Endothelial cell of umbilical vein (primary cell): ENCODE data around the gene SLC26A8. TPM values are rescaled to one million over a fixed set of nuclear protein-coding genes. Genes with fewer than 3 reads are reported as not detected.

ENCODE experiments used
- BruUV-seq: library from RNA; stranded (reverse); fragments of 400-500 nt; replicated peaks from 2 replicates; lab custom pipeline; 2021; lab: Mats Ljungman, UMichigan
- CTCF ChIA-PET: fragments of 300-600, 350-600 bp; sonication (Branson Sonifier 250); formaldehyde crosslinking; loops from one replicate; lab custom pipeline; 2021; ENCODE audit warnings: antibody characterized with exemption, inconsistent platforms; lab: Charles Lee
- POLR2A ChIA-PET: fragments of 300-600, 350-600 bp; sonication (Branson Sonifier 250); formaldehyde crosslinking; loops from one replicate; lab custom pipeline; 2021; ENCODE audit warnings: antibody characterized with exemption, inconsistent platforms; lab: Charles Lee
- DNase-seq: peaks from one replicate; pipeline ENCODE4 v3.0.0-alpha.2; 2011; ENCODE audit warnings: low read depth, low spot score
- FAIRE-seq: peaks from 2 replicates; lab custom pipeline; 2011; peaks lifted over from hg19 to GRCh38; lab: Jason Lieb, UNC
- H2AFZ ChIP-seq: 2 replicates; pipeline ENCODE4 v1.6.0; 2012; ENCODE audit warnings: low read depth, low read length, control low read depth, inconsistent platforms
- H3K27ac ChIP-seq: 2 replicates; pipeline ENCODE4 v1.5.1; 2011; ENCODE audit warnings: low read depth, mild to moderate bottlenecking, control low read depth, low read length, moderate library complexity; ENCODE audit not compliant: insufficient read depth
- H3K27me3 ChIP-seq, 2 experiments: 2 replicates each; pipeline versions ENCODE4 v1.6.0 to v1.6.1; 2011; ENCODE audit warnings: low read length in 2 of 2, mixed read lengths in 1 of 2; ENCODE audit not compliant: control insufficient read depth in 2 of 2, insufficient read depth in 2 of 2
- H3K36me3 ChIP-seq, 2 experiments: 2 replicates in 1 of 2; 3 replicates in 1 of 2; pipeline ENCODE4 v1.5.1; 2011; ENCODE audit warnings: low read length in 2 of 2, mild to moderate bottlenecking in 1 of 2, moderate library complexity in 1 of 2; ENCODE audit not compliant: control insufficient read depth in 2 of 2, insufficient read depth in 2 of 2; ENCODE audit errors: extremely low read depth in 1 of 2
- H3K4me1 ChIP-seq: 3 replicates; pipeline ENCODE4 v1.5.1; 2011; ENCODE audit warnings: mild to moderate bottlenecking, low read length; ENCODE audit not compliant: control insufficient read depth, insufficient read depth; ENCODE audit errors: extremely low read depth
- H3K4me2 ChIP-seq: 2 replicates; pipeline ENCODE4 v1.6.1; 2011; ENCODE audit warnings: low read length, control low read depth, mixed read lengths; ENCODE audit not compliant: insufficient read depth
- H3K4me3 ChIP-seq, 3 experiments: fragments of 200-600 bp in 1 of 3; sonication (generic), shearing (Covaris generic) in 1 of 3; replicated peaks in 1 of 3; 2 replicates each; pipeline ENCODE4 v1.5.1; 2011 to 2016; ENCODE audit warnings: control low read depth in 3 of 3, low read length in 3 of 3, mild to moderate bottlenecking in 2 of 3, inconsistent platforms in 1 of 3, low read depth in 1 of 3, moderate library complexity in 1 of 3; ENCODE audit not compliant: insufficient read depth in 1 of 3
- H3K79me2 ChIP-seq: 2 replicates; pipeline ENCODE4 v1.6.0; 2012; ENCODE audit warnings: low read length, inconsistent platforms; ENCODE audit not compliant: control insufficient read depth, insufficient read depth
- H3K9ac ChIP-seq: replicated peaks from 2 replicates; pipeline ENCODE3; 2011; ENCODE audit warnings: low read length, control low read depth; ENCODE audit not compliant: insufficient read depth; ENCODE audit errors: extremely low read depth
- H3K9me1 ChIP-seq: replicated peaks from 3 replicates; pipeline ENCODE4 v1.6.0; 2011; ENCODE audit warnings: mild to moderate bottlenecking, low read length; ENCODE audit not compliant: control insufficient read depth, insufficient read depth; ENCODE audit errors: extremely low read depth
- H3K9me3 ChIP-seq: replicated peaks from 2 replicates; pipeline ENCODE4 v1.5.1; 2012; ENCODE audit warnings: low read length, inconsistent platforms; ENCODE audit not compliant: control insufficient read depth, insufficient read depth
- H4K20me1 ChIP-seq: replicated peaks from 2 replicates; pipeline ENCODE3; 2011; ENCODE audit warnings: mild to moderate bottlenecking, low read length; ENCODE audit not compliant: control insufficient read depth, insufficient read depth; ENCODE audit errors: extremely low read depth
- CTCF ChIP-seq, 2 donors: IDR thresholded peaks; 1 replicate in 1 of 2; 2 replicates in 1 of 2; pipeline ENCODE4 v1.5.1; 2011; ENCODE audit warnings: low read length in 2 of 2, mild to moderate bottlenecking in 2 of 2, moderate library complexity in 2 of 2, control low read depth in 1 of 2, inconsistent platforms in 1 of 2, low read depth in 1 of 2; ENCODE audit not compliant: insufficient read depth in 1 of 2; ENCODE audit errors: extremely low read depth in 1 of 2
- EZH2 ChIP-seq: IDR thresholded peaks from 2 replicates; pipeline ENCODE4 v1.6.1; 2012; ENCODE audit warnings: borderline replicate concordance, low read depth, mild to moderate bottlenecking, moderate library complexity, low read length, inconsistent platforms; ENCODE audit not compliant: severe bottlenecking
- FOS ChIP-seq: IDR thresholded peaks from 2 replicates; pipeline ENCODE4 v1.6.1; 2011; ENCODE audit warnings: mild to moderate bottlenecking, low read length, moderate library complexity, borderline replicate concordance; ENCODE audit not compliant: insufficient read depth
- GATA2 ChIP-seq: IDR thresholded peaks from 2 replicates; pipeline ENCODE4 v1.7.0; 2011; ENCODE audit warnings: low read depth, mild to moderate bottlenecking, moderate library complexity, mixed read lengths, low read length; ENCODE audit not compliant: insufficient read length, insufficient read depth
- JUN ChIP-seq: IDR thresholded peaks from 2 replicates; pipeline ENCODE4 v1.6.1; 2011; ENCODE audit warnings: borderline replicate concordance, low read depth; ENCODE audit not compliant: insufficient read length, insufficient read depth
- MAX ChIP-seq: IDR thresholded peaks from 2 replicates; pipeline ENCODE4 v1.6.1; 2011; ENCODE audit not compliant: insufficient read depth, insufficient read length
- MYC ChIP-seq: IDR thresholded peaks from one replicate; pipeline ENCODE4 v1.6.1; 2011; ENCODE audit warnings: mild to moderate bottlenecking, low read depth, low read length
- POLR2A ChIP-seq: IDR thresholded peaks from 2 replicates; pipeline ENCODE4 v1.6.1; 2012; ENCODE audit warnings: low read depth, mild to moderate bottlenecking, control low read depth, low read length
- POLR2AphosphoS5 ChIP-seq: IDR thresholded peaks from 2 replicates; pipeline ENCODE4 v1.6.1; 2012; ENCODE audit warnings: low read depth, mild to moderate bottlenecking, control low read depth, low read length, moderate library complexity; ENCODE audit not compliant: insufficient read depth
- dilution Hi-C: fragments of 300-500 bp; cut with MboI; formaldehyde crosslinking; loops from one replicate; pipeline ENCODE4 v1.15.0; 2019; ENCODE audit warnings: low sequenced_read_pairs; ENCODE audit not compliant: extremely low pct_ligation_motif_present
- intact Hi-C: fragments of 100-400 bp; cut with micrococcal nuclease; formaldehyde crosslinking; loops from one replicate; pipeline ENCODE4 v1.10.0; 2022
- polyA plus RNA-seq, 4 experiments: library from polyadenylated mRNA; depleted of rRNA in 3 of 4; stranded (reverse) in 3 of 4; unstranded in 1 of 4; fragments of >200 nt; gene quantifications; 2 replicates each; pipeline versions ENCODE4 v1.2.1 to v1.2.3, GENCODE V29; 2011 to 2012; ENCODE audit warnings: missing spikeins in 1 of 4
- total RNA-seq: library from RNA; stranded (reverse); gene quantifications from 2 replicates; pipeline ENCODE4 v1.2.3, GENCODE V29; 2021

SLC26A8 gene
- total and polyA plus RNA-seq, 2 donors (not counting 3 experiments of a cell fraction or from before 2014, with no cell fraction given), result 0.01 TPM; not detected in 1

- TF ChIP-seq MAX (no peak), EZH2 (no peak), POLR2A (no peak), JUN (no peak), MYC (no peak), CTCF (IDR thresholded peaks at IDR 0.05; ENCODE audit: extremely low read depth in 1 of 2, insufficient read depth in 1 of 2, low read depth in 1 of 2, low read length in 2 of 2) (no peak), POLR2AphosphoS5 (no peak), GATA2 (no peak), FOS (no peak)
- no peak for DNase-seq
- ChIA-PET POLR2A (no interaction called here), CTCF (interaction anchor here (0.8 to 2.2 kb wide), 4 partner anchors 9 to 23 kb away, joined by 3 to 9 read pairs (median 4); no protein-coding TSS in a partner anchor)
- Histone ChIP-seq H4K20me1 (peaks cover 9% of the 10 kb centered on the region), H3K36me3 (peaks cover 0 to 5% of the 10 kb centered on the region in 2 experiments), H2AFZ (no peak overlapping the region), H3K9ac (no peak overlapping the region), H3K27me3 (no peaks in the 10 kb centered on the region), H3K4me1 (no peaks in the 10 kb centered on the region), H3K4me3 (no peak overlapping the region), H3K9me3 (no peaks in the 10 kb centered on the region), H3K79me2 (peaks cover 85% of the 10 kb centered on the region), H3K4me2 (no peak overlapping the region), H3K9me1 (no peaks in the 10 kb centered on the region), H3K27ac (no peak overlapping the region)
- BruUV-seq, result no TSS peak
- dilution Hi-C loops, result no loop called here
- intact Hi-C loops, result no loop called here
- no peak for FAIRE-seq
Observed at GRCh38 chr6:36052097-36052496, 27.7 kb upstream of the SLC26A8 start.
